HepG2 (cell line): ENCODE measurements around the gene CMTM2. TPM values are rescaled to one million over a fixed set of nuclear protein-coding genes. Genes with fewer than 3 reads are reported as not detected.

Source experiments
- AHR ChIP-seq: IDR thresholded peaks from 2 replicates; pipeline ENCODE4 v1.6.1; 2018; ENCODE audit warnings: missing genetic modification reagents, missing compliant biosample characterization
- CHD2 ChIP-seq: IDR thresholded peaks from 2 replicates; pipeline ENCODE4 v1.6.1; 2011; ENCODE audit warnings: low read depth, low read length, improper control_type of control experiment
- PITX1 ChIP-seq: sonication (generic); formaldehyde crosslinking; IDR thresholded peaks from 2 replicates; pipeline ENCODE4 v1.5.1; 2020; ENCODE audit warnings: mild to moderate bottlenecking, missing genetic modification reagents
- SRSF4 ChIP-seq: fragments of 200-400 bp; formaldehyde crosslinking; IDR thresholded peaks from one replicate; pipeline ENCODE4 v1.6.1; 2018; ENCODE audit warnings: mild to moderate bottlenecking, low read depth, low read length, moderate library complexity; ENCODE audit not compliant: poor library complexity, severe bottlenecking
- ZFP36L1 ChIP-seq: sonication (generic); formaldehyde crosslinking; IDR thresholded peaks from 2 replicates; pipeline ENCODE4 v1.8.0; 2022; ENCODE audit warnings: mild to moderate bottlenecking, missing genetic modification reagents, moderate library complexity
- ZNF124 ChIP-seq: sonication (generic); formaldehyde crosslinking; IDR thresholded peaks from 2 replicates; pipeline ENCODE4 v1.4.0; 2020; ENCODE audit warnings: missing genetic modification reagents
- ZNF30 ChIP-seq: sonication (generic); formaldehyde crosslinking; IDR thresholded peaks from 2 replicates; pipeline ENCODE4 v1.5.0; 2020; ENCODE audit warnings: mild to moderate bottlenecking, missing genetic modification reagents
- ZNF460 ChIP-seq: sonication (generic); formaldehyde crosslinking; IDR thresholded peaks from 2 replicates; pipeline ENCODE4 v1.5.1; 2020; ENCODE audit warnings: missing genetic modification reagents, mild to moderate bottlenecking, borderline replicate concordance
- ZNF792 ChIP-seq: IDR thresholded peaks from 2 replicates; pipeline ENCODE4 v1.6.1; 2016
- polyA plus RNA-seq, 8 experiments: library from polyadenylated mRNA; depleted of rRNA in 3 of 8; stranded (reverse) in 7 of 8; unstranded in 1 of 8; fragments of >200 nt; fragmentation: Illumina TruSeq in 4 of 8; extraction: Trizol in 4 of 8; gene quantifications; 2 replicates each; pipeline versions ENCODE4 v1.2.1 to v1.2.3, GENCODE V29; 2011 to 2016; ENCODE audit warnings: low read depth in 4 of 8, missing spikeins in 1 of 8, mixed read lengths in 1 of 8; ENCODE audit not compliant: insufficient read depth in 1 of 8
- total RNA-seq, 5 experiments: library from RNA; depleted of rRNA; stranded (reverse); fragments of >200 nt; fragmentation: Illumina TruSeq; extraction: Trizol; gene quantifications; 2 replicates each; pipeline ENCODE4 v1.2.3, GENCODE V29; 2016; ENCODE audit warnings: low read depth in 1 of 5
- TF ChIP-seq, protein P1 (sequence below): IDR thresholded peaks from 2 replicates; pipeline ENCODE4 v1.6.1; 2016
- TF ChIP-seq, protein P2 (sequence below): sonication (generic); formaldehyde crosslinking; IDR thresholded peaks from 2 replicates; pipeline ENCODE4 v1.4.0; 2020; ENCODE audit warnings: missing genetic modification reagents, low read depth, mild to moderate bottlenecking, borderline replicate concordance
- TF ChIP-seq, protein P3 (sequence below): IDR thresholded peaks from 2 replicates; pipeline ENCODE4 v1.6.1; 2016; ENCODE audit warnings: missing biosample characterization, missing genetic modification reagents, low read depth
- TF ChIP-seq, protein P4 (sequence below): fragments of 450-650 bp; IDR thresholded peaks from 2 replicates; pipeline ENCODE4 v1.6.1; 2016
- TF ChIP-seq, protein P5 (sequence below): sonication (generic); formaldehyde crosslinking; IDR thresholded peaks from 2 replicates; pipeline ENCODE4 v1.5.1; 2020; ENCODE audit warnings: mild to moderate bottlenecking, missing genetic modification reagents, borderline replicate concordance
- TF ChIP-seq, protein P6 (sequence below): sonication (generic); formaldehyde crosslinking; IDR thresholded peaks from 2 replicates; pipeline ENCODE4 v1.9.0; 2021; ENCODE audit warnings: missing genetic modification reagents, borderline replicate concordance
- TF ChIP-seq, protein P7 (sequence below): sonication (generic); formaldehyde crosslinking; IDR thresholded peaks from 2 replicates; pipeline ENCODE4 v1.5.1; 2020; ENCODE audit warnings: mild to moderate bottlenecking, moderate library complexity, missing genetic modification reagents

The CMTM2 gene
- total and polyA plus RNA-seq, 2 of the 13 experiments (the other 11 are each of a cell fraction or from before 2014, with no cell fraction given): not detected

DNA sequence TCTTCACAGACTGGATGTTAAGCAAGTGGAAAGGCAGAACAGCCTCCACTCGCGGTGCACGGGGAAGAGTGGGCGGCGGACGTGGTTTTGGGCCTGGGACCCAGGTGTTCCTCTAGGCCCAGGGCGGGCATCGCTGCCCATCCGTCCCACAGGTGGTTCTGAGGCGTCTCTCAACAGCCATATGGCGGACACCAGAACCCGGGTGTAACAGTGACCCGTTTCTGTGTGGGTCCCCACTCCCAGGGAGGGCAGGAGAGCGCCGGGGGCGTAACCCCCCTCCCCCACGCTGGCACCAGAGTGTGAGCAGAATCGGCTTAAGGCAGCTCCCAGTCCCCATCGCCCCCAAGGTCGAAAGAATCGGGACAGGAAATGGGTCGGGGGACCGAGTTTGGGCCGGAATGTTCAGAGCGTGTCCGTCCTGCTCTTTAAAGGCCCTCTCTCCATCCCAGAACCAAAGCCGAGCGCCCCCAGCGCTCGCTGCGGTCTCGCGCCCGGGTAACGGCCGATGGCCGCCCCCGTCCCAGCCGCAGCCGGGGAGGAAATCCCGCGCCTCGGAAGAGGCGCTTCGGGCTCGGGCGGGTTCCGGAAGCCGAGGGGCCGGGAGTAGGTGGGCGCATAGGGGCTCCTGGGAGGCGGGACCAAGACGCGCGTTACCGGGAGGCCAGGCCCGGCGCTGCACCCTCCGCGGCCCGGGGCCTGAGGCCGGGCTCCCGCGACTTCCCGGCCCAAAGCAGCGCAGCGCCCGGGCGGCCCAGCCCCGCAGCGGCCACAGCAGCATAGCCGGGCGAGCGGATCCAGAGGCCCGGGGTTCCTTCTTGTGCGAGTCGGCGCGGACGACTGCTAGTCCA lies 29.8 kb upstream of the CMTM2 start, which contains the start of gene TK2 (continued):
- TF ChIP-seq ZNF460 (CRISPR knock-in tag) (no peak; the same call in 1 of the 2 replicates), PITX1 (CRISPR knock-in tag) (peak; percentile 75), ZNF30 (CRISPR knock-in tag) (peak; percentile 52; the same call in 1 of the 2 replicates), AHR (CRISPR knock-in tag) (0 out of 2 replicates have a peak, but pooled peaks have one; percentile 16), CHD2 (0 out of 2 replicates have a peak, but pooled peaks have one; percentile 23), ZFP36L1 (CRISPR knock-in tag) (0 out of 2 replicates have a peak, but pooled peaks have one; percentile 72), SRSF4 (no peak), ZNF124 (CRISPR knock-in tag) (no peak), ZNF792 (peak; percentile 80)
- TF ChIP-seq, protein P1, sequence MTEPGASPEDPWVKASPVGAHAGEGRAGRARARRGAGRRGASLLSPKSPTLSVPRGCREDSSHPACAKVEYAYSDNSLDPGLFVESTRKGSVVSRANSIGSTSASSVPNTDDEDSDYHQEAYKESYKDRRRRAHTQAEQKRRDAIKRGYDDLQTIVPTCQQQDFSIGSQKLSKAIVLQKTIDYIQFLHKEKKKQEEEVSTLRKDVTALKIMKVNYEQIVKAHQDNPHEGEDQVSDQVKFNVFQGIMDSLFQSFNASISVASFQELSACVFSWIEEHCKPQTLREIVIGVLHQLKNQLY (CRISPR knock-in tag): no peak
- TF ChIP-seq, protein P2, sequence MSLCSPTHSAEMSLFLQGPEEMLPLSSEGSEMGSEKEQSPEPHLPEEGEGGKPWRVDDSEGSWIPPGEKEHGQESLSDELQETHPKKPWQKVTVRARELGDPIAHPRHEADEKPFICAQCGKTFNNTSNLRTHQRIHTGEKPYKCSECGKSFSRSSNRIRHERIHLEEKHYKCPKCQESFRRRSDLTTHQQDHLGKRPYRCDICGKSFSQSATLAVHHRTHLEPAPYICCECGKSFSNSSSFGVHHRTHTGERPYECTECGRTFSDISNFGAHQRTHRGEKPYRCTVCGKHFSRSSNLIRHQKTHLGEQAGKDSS (CRISPR knock-in tag): peak; percentile 15; the same call in 1 of the 2 replicates
- TF ChIP-seq, protein P3, sequence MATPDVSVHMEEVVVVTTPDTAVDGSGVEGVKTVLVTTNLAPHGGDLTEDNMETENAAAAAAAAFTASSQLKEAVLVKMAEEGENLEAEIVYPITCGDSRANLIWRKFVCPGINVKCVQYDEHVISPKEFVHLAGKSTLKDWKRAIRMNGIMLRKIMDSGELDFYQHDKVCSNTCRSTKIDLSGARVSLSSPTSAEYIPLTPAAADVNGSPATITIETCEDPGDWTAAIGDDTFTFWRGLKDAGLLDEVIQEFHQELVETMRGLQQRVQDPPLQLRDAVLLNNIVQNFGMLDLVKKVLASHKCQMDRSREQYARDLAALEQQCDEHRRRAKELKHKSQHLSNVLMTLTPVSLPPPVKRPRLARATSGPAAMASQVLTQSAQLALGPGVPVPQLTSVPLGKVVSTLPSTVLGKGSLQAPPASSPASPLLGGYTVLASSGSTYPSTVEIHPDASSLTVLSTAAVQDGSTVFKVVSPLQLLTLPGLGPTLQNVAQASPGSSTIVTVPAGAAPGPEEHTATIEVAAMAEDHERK: no peak
- TF ChIP-seq, protein P4, sequence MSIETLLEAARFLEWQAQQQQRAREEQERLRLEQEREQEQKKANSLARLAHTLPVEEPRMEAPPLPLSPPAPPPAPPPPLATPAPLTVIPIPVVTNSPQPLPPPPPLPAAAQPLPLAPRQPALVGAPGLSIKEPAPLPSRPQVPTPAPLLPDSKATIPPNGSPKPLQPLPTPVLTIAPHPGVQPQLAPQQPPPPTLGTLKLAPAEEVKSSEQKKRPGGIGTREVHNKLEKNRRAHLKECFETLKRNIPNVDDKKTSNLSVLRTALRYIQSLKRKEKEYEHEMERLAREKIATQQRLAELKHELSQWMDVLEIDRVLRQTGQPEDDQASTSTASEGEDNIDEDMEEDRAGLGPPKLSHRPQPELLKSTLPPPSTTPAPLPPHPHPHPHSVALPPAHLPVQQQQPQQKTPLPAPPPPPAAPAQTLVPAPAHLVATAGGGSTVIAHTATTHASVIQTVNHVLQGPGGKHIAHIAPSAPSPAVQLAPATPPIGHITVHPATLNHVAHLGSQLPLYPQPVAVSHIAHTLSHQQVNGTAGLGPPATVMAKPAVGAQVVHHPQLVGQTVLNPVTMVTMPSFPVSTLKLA: no peak
- TF ChIP-seq, protein P5, sequence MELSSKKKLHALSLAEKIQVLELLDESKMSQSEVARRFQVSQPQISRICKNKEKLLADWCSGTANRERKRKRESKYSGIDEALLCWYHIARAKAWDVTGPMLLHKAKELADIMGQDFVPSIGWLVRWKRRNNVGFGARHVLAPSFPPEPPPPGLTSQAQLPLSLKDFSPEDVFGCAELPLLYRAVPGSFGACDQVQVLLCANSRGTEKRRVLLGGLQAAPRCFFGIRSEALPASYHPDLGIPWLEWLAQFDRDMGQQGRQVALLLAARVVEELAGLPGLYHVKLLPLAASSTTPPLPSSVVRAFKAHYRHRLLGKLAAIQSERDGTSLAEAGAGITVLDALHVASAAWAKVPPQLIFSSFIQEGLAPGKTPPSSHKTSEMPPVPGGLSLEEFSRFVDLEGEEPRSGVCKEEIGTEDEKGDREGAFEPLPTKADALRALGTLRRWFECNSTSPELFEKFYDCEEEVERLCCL (CRISPR knock-in tag): no peak
- TF ChIP-seq, protein P6, sequence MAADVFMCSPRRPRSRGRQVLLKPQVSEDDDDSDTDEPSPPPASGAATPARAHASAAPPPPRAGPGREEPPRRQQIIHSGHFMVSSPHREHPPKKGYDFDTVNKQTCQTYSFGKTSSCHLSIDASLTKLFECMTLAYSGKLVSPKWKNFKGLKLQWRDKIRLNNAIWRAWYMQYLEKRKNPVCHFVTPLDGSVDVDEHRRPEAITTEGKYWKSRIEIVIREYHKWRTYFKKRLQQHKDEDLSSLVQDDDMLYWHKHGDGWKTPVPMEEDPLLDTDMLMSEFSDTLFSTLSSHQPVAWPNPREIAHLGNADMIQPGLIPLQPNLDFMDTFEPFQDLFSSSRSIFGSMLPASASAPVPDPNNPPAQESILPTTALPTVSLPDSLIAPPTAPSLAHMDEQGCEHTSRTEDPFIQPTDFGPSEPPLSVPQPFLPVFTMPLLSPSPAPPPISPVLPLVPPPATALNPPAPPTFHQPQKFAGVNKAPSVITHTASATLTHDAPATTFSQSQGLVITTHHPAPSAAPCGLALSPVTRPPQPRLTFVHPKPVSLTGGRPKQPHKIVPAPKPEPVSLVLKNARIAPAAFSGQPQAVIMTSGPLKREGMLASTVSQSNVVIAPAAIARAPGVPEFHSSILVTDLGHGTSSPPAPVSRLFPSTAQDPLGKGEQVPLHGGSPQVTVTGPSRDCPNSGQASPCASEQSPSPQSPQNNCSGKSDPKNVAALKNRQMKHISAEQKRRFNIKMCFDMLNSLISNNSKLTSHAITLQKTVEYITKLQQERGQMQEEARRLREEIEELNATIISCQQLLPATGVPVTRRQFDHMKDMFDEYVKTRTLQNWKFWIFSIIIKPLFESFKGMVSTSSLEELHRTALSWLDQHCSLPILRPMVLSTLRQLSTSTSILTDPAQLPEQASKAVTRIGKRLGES (CRISPR knock-in tag): peak; percentile 63; the same call in 1 of the 2 replicates
- TF ChIP-seq, protein P7, sequence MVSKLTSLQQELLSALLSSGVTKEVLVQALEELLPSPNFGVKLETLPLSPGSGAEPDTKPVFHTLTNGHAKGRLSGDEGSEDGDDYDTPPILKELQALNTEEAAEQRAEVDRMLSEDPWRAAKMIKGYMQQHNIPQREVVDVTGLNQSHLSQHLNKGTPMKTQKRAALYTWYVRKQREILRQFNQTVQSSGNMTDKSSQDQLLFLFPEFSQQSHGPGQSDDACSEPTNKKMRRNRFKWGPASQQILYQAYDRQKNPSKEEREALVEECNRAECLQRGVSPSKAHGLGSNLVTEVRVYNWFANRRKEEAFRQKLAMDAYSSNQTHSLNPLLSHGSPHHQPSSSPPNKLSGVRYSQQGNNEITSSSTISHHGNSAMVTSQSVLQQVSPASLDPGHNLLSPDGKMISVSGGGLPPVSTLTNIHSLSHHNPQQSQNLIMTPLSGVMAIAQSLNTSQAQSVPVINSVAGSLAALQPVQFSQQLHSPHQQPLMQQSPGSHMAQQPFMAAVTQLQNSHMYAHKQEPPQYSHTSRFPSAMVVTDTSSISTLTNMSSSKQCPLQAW (CRISPR knock-in tag): peak; percentile 68
